Embryonic facial prominence (tissue), 1 donor: ENCODE data around the gene HFE.
"Not testable (repeated sequence)": the region's sequence is repeated elsewhere in the genome, so short reads cannot be mapped to it uniquely, and the experiment has no call there.

ENCODE experiments used
- DNase-seq: peaks from one replicate; pipeline ENCODE4 v3.0.0-alpha.2; 2016; ENCODE audit errors: extremely low spot score

HFE gene

GRCh38 chr6:26107935-26108334, 20.7 kb downstream of the HFE start:
- no peak for DNase-seq

GRCh38 chr6:26109772-26110171, 22.5 kb downstream of the HFE start:
- no peak for DNase-seq

GRCh38 chr6:26113570-26113969, 26.3 kb downstream of the HFE start:
- no peak for DNase-seq

GRCh38 chr6:26115226-26115625, 28.0 kb downstream of the HFE start:
- DNase-seq = no peak

- no peak for DNase-seq
Observed at GRCh38 chr6:26116267-26116666, 29.0 kb downstream of the HFE start.

- no peak for DNase-seq
Observed at GRCh38 chr6:26118999-26119398, 31.8 kb downstream of the HFE start.

GRCh38 chr6:26120115-26120514, 32.9 kb downstream of the HFE start:
- not testable (repeated sequence) for DNase-seq

- DNase-seq = no peak
Observed at GRCh38 chr6:26120807-26121140, 33.5 kb downstream of the HFE start.

GRCh38 chr6:26121141-26122004, 34.1 kb downstream of the HFE start:
- no peak for DNase-seq

- no peak for DNase-seq
Observed at GRCh38 chr6:26122005-26122388, 34.8 kb downstream of the HFE start.

GRCh38 chr6:26122402-26122792, 35.2 kb downstream of the HFE start:
- DNase-seq = peak; percentile 35

GRCh38 chr6:26122793-26123674, 35.8 kb downstream of the HFE start:
- peak; percentile 97 for DNase-seq

- no peak for DNase-seq
Observed at GRCh38 chr6:26123675-26123946, 36.4 kb downstream of the HFE start.

GRCh38 chr6:26123947-26124780, 36.9 kb downstream of the HFE start:
- DNase-seq = peak; percentile 99

GRCh38 chr6:26124781-26125685, 37.8 kb downstream of the HFE start:
- DNase-seq = peak; percentile 24

GRCh38 chr6:26126394-26127235, 39.4 kb downstream of the HFE start:
- DNase-seq = no peak

GRCh38 chr6:26128013-26128771, 41.0 kb downstream of the HFE start:
- DNase-seq = no peak

GRCh38 chr6:26129656-26130055, 42.4 kb downstream of the HFE start:
- DNase-seq = no peak

- no peak for DNase-seq
Observed at GRCh38 chr6:26130581-26131249, 43.5 kb downstream of the HFE start.
